Measurements from ENCODE around the gene CILP2.

CILP2 gene

DNA sequence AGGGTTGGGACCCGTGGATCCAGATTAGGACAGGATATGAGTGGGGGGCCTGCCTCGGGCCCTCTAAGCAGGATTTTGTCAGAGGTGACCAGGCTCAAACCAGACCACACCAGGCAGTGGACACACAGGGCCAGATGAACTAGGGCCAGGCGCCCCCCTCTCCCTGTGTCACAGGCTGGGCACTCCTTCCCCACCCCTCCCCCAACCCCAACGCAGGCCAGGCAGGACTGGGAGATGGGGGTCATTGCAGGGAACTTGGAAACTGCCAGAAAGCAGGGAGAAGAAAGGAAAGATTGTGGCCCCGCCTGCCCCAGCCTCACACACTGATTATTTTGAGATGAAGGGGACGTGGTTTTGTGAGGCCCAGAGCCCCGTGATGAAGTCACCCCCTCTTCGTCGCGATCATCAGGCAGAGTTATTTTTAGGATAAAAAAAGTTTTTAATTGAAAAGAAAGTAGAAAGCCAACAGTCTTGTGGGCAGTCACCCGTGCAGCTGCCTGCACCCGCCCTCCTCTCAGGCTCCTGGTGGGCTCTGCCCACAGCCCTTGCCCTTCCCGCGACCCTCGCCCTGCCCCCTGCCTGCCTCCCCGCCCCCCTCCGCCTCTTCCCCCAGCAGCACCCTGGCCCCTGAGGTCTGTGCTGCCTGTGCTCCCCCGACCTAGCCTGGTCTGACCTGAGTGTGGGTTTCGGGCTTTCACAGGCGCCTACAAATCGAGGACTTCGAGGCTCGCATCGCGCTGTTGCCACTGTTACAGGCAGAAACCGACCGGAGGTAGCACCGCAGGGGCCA, 11.3 kb upstream of the CILP2 start:
- H3K79me2 ChIP-seq: peaks cover 11% of the 10 kb centered on the region

DNA sequence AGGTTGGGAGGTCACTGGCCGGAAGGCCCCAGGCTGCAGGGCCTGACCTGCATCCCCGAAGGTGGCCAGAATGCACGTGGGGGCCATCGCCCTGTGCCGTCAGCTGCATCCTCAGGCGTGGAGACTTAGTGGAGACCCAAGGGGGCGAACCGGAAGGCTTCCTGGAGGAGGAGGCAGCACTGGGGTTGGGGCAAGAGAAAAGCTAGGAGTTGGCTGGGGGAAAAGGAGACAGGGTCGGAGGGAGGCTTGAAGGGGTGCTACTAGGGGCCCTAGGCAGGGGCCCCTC, 10.8 kb upstream of the CILP2 start:
- H3K36me3 ChIP-seq (ENCODE audit: control insufficient read depth, insufficient read depth, low read length): no peaks in the 10 kb centered on the region

More for the DNA sequence above, 11.3 kb upstream of the CILP2 start:
- Histone ChIP-seq H3K9me3 (ENCODE audit: control insufficient read depth, low read length) (no peaks in the 10 kb centered on the region), H3K27me3 (ENCODE audit: control insufficient read depth, insufficient read depth, low read length) (no peaks in the 10 kb centered on the region), H3K4me2 (ENCODE audit: low read length) (no peak overlapping the region), H2AFZ (no peak overlapping the region), H3K4me1 (peaks cover 3% of the 10 kb centered on the region), H3K4me3 (ENCODE audit: low read depth, low read length) (no peak overlapping the region), H3K27ac (no peak overlapping the region), H3K36me3 (ENCODE audit: control insufficient read depth, insufficient read depth, low read length) (no peaks in the 10 kb centered on the region), H3K9ac (no peak overlapping the region)
- TF ChIP-seq, protein P1, sequence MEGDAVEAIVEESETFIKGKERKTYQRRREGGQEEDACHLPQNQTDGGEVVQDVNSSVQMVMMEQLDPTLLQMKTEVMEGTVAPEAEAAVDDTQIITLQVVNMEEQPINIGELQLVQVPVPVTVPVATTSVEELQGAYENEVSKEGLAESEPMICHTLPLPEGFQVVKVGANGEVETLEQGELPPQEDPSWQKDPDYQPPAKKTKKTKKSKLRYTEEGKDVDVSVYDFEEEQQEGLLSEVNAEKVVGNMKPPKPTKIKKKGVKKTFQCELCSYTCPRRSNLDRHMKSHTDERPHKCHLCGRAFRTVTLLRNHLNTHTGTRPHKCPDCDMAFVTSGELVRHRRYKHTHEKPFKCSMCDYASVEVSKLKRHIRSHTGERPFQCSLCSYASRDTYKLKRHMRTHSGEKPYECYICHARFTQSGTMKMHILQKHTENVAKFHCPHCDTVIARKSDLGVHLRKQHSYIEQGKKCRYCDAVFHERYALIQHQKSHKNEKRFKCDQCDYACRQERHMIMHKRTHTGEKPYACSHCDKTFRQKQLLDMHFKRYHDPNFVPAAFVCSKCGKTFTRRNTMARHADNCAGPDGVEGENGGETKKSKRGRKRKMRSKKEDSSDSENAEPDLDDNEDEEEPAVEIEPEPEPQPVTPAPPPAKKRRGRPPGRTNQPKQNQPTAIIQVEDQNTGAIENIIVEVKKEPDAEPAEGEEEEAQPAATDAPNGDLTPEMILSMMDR (IDR thresholded peaks at IDR 0.05): no peak

DNA sequence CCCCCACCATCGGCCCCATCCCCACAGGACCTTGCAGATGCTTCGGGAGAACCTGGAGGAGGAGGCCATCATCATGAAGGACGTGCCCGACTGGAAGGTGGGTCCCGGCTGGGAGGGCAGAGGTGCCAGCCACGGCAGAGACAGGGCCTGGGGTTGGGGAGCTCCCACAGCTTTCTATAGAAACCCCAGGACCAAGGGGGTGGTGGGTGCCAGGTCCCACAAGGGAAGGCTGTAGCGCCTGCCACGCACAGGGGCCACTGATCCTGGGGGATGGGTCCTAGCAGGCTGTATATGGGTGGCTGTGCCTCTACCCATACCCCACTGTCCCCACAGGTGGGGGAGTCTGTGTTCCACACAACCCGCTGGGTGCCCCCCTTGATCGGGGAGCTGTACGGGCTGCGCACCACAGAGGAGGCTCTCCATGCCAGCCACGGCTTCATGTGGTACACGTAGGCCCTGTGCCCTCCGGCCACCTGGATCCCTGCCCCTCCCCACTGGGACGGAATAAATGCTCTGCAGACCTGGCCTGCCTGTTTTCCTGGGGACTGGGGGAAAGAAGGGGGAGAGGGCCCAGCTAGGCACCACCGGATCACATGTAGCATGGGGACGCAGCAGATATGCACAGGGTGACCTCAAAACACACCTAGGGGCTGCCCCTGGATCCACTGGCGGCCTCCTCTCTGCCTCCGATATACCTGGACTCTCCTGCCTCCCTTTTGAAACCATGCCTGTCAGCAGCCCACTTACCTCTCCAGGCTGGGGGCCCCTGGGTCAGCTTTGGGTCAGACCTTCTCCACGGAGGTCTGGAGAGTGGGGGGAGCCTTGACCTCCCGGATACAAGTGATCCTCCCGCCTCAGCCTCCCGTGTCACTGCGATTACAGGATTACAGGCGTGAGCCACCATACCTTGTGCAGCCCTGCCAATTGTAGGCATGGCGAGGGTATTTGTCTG, 10.1 kb upstream of the CILP2 start:
- H3K9ac ChIP-seq: no peak overlapping the region
- TF ChIP-seq, protein P1 (IDR thresholded peaks at IDR 0.05): no peak
- no peak overlapping the region for H3K27ac ChIP-seq

More for the DNA sequence above, 10.8 kb upstream of the CILP2 start:
- Histone ChIP-seq H3K4me3 (ENCODE audit: low read depth, low read length) (no peak overlapping the region), H3K27me3 (ENCODE audit: control insufficient read depth, insufficient read depth, low read length) (no peaks in the 10 kb centered on the region), H3K9ac (no peak overlapping the region), H3K79me2 (peaks cover 11% of the 10 kb centered on the region), H3K27ac (no peak overlapping the region), H3K4me2 (ENCODE audit: low read length) (no peak overlapping the region), H3K9me3 (ENCODE audit: control insufficient read depth, low read length) (no peaks in the 10 kb centered on the region), H2AFZ (no peak overlapping the region), H3K4me1 (peaks cover 3% of the 10 kb centered on the region)
- TF ChIP-seq, protein P1 (IDR thresholded peaks at IDR 0.05): no peak

DNA sequence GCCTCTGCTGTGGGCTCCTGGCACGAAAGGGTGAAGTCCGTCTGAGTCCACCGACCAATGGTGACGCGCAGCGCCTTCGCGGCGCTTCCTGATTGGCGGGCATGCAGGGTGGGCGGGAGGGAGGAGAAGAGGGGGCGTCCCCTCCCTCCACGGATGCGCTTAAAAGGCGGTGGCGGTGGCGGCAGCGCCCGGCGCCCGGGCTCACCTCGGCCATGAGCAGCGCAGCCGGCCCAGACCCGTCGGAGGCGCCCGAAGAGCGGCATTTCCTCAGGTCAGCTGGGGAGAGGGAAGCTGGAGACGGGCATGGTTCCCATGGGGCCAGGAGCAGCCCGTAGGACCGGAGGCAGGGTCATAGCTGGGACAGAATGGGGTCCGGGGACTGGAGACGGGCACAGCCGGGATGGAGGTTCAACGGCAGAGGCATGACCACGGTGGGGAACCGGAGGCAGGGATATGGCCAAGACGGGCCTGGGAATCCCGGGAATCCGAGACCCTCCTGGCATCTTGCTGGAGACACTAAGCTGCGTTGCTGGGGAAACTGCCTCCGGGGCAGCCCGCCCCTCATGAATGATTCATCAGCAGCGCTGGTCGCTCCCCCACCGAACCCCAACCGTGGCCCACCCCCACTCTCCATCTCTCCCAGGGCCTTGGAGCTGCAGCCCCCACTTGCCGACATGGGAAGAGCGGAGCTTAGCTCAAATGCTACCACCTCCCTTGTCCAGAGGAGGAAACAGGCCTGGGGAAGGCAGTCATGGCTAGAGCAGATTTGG, 9.2 kb upstream of the CILP2 start, which contains the start of gene YJEFN3:
TSS of gene YJEFN3 (plus strand) at position 191 of the 770 bp plus-strand sequence. CDS start at position 213, 22 bp downstream.
- Histone ChIP-seq H3K9ac (no peak within 1 kb of the TSS), H3K36me3 (ENCODE audit: control insufficient read depth, insufficient read depth, low read length) (no peaks in the 10 kb centered on the region), H3K27me3 (ENCODE audit: control insufficient read depth, insufficient read depth, low read length) (no peaks in the 10 kb centered on the region), H3K4me2 (ENCODE audit: low read length) (no peak within 1 kb of the TSS), H3K4me1 (no peaks in the 10 kb centered on the region), H3K4me3 (ENCODE audit: low read depth, low read length) (no peak within 1 kb of the TSS), H3K9me3 (ENCODE audit: control insufficient read depth, low read length) (no peaks in the 10 kb centered on the region), H3K79me2 (peaks cover 8% of the 10 kb centered on the region), H3K27ac (no peak within 1 kb of the TSS), H2AFZ (no peak within 1 kb of the TSS)
- TF ChIP-seq, protein P1 (IDR thresholded peaks at IDR 0.05): no peak

More for the DNA sequence above, 10.1 kb upstream of the CILP2 start:
- no peak overlapping the region for H3K4me2 ChIP-seq (ENCODE audit: low read length)
- no peak overlapping the region for H3K4me3 ChIP-seq (ENCODE audit: low read depth, low read length)
- H3K36me3 ChIP-seq (ENCODE audit: control insufficient read depth, insufficient read depth, low read length): no peaks in the 10 kb centered on the region
- H3K27me3 ChIP-seq (ENCODE audit: control insufficient read depth, insufficient read depth, low read length): no peaks in the 10 kb centered on the region
- H2AFZ ChIP-seq: no peak overlapping the region
- H3K4me1 ChIP-seq: no peaks in the 10 kb centered on the region
- no peaks in the 10 kb centered on the region for H3K9me3 ChIP-seq (ENCODE audit: control insufficient read depth, low read length)
- peaks cover 11% of the 10 kb centered on the region for H3K79me2 ChIP-seq

Measured in parathyroid adenoma (tissue), 2 donors.